ENCODE data around the gene CHPF.

The CHPF gene

DNA sequence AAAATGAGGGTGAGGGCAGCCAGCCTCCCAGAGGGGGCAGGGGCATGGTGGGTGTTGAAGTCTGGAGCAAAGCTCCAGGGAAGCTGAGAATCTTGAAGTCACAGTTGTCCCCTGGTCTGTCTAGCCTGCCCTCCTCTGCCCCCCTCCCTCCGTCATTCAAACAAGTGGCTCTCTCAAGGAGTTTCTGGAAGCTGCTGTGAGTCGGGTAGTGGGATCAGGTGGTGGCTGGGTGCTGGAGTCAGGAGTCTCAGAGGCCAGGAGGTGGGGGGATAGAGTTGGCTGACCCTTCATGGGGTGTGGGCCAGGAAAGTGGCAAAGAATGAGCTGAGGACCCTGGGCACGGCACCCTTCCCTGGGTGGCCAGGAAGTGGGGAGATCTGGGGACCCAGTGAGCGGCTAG, 29.8 kb downstream of the CHPF start:
- DNase-seq (ENCODE audit: low spot score): no peak

DNA sequence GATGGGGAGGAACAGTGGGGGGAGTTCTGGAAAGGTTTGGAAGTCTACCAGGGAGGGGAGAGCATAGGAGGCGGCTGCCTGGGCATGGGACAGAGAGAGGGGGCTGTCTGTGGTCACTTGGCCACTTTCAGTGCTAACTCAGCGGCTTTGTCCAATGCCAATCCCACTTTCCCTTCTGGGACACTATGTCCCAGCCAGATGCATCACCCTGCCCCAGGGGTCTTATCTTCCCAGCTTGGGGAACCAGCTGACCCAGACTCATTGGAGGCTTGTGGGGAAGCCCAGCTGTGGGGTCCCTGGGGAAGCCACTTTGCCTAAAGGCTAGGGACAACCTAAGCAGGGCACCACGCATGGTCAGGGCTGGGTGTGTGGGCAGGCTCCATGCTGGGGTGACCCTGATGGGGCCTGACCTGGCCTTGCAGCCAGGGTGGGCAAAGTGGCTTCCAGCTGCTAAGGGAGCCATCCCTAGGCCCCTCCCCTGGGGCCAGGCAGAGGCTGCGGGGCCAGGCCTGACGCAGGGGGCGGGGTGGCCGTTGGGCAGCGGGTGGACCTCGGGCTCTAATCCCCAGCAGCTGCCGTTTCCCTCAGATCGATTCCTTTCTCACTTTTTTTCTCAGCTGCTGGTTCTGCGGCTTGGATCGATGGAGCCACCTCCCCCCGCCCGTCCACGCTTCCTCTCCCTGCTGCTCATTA, 30.9 kb downstream of the CHPF start:
- DNase-seq (ENCODE audit: low spot score): no peak

DNA sequence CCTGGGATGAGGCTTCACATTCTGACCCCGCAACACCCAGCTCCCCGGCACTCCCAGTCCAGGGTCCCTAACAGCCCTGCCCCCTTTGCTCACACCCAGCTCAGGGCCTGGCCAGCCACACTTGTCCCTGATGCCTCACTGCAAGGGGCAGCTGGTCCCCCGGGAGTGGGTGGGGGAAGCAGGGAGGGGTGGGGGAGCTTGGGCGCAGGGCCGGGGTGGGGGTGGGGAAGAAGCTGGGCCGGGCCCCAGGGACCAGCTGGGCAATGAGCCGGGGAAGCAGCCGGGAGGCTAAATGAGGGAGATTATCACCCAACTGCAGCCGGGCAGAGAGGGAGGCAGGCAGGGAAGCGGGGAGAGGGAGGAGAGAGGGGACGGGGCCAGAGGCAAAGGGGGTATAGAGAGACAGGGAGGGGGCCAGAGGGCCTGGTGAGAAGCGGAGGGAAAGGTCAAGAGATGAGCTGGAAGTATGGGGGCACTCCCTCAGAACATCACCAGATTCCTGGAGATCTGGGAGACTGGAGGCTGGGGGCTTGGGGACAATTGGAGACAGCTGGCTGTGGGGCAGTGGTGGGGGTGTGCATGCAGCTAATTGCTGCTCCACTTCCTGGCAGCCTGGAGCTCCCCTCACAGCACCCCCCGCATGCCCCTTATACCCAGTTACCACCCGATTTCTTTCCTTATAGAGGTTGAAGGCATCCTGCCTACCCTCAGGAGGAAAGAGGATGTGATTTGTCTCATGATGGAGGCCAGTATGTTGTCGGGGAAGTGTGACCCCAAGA, 31.9 kb downstream of the CHPF start:
- DNase-seq (ENCODE audit: low spot score): no peak

DNA sequence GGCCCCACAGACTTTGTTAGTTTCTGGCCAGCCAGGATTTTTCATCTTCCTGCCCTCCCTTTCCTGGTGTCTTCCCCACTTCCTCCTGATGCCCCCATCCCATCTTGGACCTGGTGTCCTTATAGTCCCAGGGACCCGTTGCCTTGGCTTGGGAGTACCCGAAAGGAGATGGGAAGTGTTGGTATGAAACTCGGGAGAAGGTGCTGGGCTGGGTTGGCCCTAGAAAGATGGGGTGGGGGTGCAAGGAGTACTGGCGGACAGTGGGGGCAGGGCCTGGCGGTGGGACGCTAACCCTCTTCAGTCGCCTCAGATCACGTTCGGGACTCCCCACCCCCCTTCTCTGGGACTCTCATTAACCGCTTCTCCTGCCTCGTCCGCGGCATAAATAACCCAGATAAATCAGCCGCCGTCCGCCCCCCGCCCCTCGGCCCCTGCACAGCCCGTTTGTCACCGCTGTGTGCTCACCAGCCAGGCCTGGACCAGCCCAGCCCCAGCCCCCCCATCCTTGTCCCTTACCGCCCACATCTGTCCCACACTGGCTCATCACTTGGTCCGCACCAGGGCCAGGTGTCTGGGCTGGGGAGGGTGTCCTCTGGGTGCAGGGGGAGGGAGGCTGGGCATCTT, 33.0 kb downstream of the CHPF start:
- no peak for DNase-seq (ENCODE audit: low spot score)

DNA sequence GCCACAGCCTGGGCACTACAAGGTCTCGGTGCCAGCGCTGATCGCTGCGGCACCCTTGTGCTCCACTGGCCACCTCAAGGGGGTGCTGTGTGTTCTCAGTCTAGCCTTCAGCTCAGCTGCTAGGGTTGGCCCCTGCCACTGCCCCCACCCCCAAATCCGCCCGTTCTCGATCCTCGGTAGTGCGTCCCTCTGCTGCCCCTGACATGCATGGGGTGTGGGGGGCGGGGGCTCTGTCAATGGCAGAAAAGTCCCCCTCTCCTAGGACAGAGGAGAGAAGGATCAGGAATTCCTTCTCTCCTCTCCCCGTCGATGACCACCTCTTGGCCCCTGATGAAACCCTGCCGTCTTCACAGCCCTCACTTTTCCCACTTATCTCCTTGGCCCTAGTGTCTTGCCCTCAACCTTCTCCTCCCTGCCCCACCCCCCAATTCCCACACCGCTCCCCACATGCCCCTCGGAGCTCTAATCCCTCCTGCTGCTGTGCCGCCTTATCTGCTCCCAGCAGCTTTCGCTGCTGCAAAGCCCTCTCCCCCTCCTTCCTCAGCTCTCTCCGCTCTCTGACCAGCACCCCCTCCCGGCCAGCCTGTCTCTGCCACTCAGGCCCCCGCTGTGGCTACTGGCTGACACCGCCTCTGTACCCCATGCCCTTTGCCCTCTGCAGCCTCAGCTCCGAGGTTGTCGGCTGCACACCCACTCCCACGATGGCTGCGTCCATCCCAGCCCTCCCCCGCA, 33.7 kb downstream of the CHPF start:
- peak; percentile 71 for DNase-seq (ENCODE audit: low spot score)

DNA sequence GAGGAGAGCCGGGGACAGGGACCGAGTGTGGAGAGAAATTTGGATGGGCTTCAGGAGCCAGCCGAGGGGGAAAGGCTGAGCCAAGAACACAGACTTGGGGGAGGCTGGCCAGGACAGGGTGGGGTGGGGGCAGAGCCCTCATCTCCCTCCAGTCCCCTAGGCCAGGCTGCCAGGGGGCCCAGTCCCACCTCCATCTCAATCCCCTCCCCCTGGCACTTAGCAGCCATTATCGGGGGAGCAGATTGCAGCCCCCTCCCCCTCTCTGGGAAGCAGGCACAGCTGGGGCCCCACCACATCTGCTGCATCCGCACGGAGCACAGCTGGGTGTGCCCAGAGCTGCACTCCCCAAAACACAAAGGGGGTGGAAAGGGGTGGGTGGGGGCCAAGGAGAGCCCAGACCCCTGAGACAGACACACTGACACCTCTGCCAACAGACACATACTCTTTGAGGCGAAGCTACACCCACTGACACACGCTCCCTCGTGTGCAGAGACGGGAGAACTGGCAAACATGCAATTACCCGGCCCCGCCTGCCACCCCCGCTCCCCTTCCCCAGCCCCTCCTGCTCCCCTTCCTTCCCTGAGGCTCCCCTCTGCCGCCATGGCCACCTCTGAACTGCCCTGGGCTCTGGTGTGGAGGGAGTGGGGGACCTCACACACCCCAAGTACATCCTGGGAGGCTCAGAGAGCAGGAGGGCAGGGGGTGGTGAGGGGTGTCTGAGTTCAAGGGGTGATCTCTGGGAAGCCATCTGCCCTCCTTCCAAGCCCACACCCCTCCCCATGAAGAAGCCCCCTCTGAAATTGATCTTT, 34.4 kb downstream of the CHPF start:
- DNase-seq (ENCODE audit: low spot score): no peak

DNA sequence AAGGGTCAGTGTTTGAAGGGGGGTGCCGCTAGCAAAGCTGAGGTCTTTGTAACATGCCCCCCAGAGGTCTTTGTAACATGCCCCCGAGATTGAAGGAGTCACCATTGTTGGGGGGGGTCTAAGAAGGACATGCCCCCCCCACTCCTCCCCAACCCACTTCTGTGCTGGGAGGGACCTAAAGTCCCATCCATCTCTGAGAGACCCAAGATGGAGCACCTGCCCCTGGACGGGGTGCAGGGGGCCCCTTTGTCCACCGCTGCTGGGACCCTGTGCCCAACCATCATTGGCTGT, 35.2 kb downstream of the CHPF start:
- no peak for DNase-seq (ENCODE audit: low spot score)

DNA sequence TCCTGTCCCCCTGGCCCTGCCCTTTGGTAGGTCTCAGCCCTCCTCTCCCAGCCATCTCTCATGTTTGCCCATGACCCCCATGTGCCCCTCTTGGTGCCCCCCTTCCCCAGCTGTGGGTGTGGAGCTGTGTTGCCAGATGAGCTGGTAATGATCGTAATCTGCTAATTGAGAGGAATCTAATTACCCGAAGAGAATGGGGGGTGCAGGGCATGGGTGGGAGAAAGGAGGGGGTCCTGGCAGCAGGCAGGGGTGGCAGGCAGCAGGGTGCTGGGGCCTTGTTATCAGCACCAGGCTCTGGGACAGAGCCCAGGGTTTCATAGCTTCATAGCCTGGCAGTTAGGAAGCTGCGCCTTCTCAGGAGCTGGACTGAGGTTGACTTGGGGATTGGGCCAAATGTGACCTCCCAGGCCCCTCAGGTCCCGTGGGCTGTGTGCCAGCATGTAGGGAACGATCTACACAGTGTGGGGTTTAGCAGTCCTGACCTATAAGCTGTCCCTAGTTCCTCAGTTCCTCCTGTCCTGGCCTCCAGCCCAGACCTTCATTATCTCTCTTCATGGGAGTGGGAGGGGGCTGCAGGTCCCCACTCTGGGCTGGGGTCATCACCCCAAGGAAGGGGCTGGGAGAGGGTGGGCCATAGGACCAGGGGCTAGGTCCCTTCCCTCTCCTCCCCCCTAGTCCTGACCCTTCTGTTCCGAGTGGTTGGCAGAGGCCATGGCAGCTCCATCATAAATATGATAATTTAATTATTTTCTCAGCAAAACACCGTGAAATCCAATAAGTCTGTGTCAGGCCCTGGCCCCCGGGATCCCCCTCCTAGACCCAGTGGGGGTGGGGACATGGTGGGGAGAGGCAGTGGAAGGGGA, 35.8 kb downstream of the CHPF start:
- no peak for DNase-seq (ENCODE audit: low spot score)

GRCh38 chr2:219506802-219507526, 36.6 kb downstream of the CHPF start:
- DNase-seq (ENCODE audit: low spot score): no peak

DNA sequence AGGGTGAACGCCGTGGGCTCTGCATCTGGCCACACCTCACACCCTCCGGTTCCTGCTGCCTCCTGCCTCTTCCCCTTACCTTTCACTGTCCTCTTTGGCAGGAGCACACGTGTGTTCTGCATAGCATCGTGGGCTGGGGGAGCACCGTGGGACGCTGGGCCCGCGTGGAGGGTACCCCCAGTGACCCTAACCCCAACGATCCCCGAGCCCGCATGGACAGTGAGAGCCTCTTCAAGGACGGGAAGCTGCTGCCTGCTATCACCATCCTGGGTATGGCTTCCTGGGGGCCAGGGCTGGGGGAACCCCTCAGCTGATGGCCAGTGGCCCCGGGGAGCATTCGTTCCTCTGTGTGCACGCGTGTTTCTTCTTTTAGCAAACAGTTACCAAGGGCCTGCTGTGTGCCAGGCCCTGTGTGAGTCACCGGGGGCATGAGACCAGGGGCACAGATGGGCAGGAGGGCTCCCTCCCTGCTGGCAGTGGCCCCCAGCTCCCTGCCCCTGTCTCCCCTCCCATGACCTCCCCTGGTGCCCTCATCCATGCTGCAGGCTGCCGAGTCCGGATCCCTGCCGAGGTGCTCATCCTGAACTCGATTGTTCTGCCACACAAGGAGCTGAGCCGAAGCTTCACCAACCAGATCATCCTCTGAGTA, 37.3 kb downstream of the CHPF start:
- DNase-seq (ENCODE audit: low spot score): no peak

DNA sequence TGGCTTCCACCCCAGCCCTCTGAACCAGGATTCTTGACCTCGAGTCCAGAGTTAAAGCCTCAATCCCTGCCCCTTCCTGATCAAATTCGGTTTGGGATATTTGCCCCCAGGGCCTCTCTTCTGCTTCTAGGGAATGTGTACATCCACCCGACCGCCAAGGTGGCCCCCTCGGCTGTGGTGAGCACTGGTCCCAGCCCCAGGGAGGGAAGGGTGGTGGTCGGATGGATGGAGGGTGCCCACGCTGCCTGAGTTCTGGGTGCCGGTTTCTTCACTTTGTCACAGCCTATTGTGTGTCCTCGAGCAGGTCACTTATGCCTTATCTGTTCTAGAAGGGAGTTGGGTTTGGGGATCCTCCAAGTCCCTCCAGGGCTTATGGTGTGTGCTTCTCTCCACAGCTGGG, 38.0 kb downstream of the CHPF start:
- DNase-seq (ENCODE audit: low spot score): no peak

- no peak for DNase-seq (ENCODE audit: low spot score)
Observed at GRCh38 chr2:219502618-219503017, 41.0 kb downstream of the CHPF start.

GRCh38 chr2:219501849-219502248, 41.8 kb downstream of the CHPF start:
- DNase-seq (ENCODE audit: low spot score): no peak

GRCh38 chr2:219500135-219500534, 43.5 kb downstream of the CHPF start:
- no peak for DNase-seq (ENCODE audit: low spot score)

DNA sequence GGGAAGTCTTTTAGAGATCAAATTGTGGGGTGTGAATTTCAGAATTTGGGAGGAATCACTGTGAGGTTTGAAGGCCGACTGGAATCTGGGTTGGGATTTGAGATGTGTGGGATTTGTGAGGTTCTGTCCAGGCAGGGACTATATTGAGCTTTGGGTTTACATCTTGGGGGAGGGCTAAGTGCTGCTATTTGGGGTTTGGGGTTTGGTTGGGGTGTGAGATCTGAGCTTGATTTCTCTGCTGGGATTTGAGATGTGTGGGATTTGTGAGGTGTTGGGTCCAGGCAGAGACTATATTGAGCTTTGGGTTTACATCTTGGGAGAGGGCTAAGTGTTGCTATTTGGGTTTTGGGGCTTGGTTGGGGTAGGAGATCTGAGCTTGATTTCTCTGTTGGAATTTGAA, 44.1 kb downstream of the CHPF start:
- no peak for DNase-seq (ENCODE audit: low spot score)

DNA sequence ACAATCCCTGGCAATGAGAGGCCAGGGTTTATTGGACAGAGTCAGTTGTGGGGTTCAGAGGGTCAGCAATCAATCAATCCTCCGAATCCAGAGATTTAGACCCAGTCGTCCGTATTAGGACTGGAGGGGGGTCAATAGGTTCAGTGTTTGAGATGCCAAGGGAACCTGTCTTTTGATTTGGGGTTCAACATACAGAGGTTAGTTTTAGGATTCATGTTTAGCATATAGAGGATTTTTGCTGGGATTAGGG, 44.6 kb downstream of the CHPF start:
- no peak for DNase-seq (ENCODE audit: low spot score)

GRCh38 chr2:219498280-219499057, 45.1 kb downstream of the CHPF start, which contains the start of gene GMPPA:
Gene GMPPA, plus strand, starts transcription at chr2:219498891. Its CDS starts 1,085 bp downstream, at chr2:219499976.
- DNase-seq (ENCODE audit: low spot score): peak; percentile 96

GRCh38 chr2:219497495-219498279, 45.9 kb downstream of the CHPF start:
- peak; percentile 95 for DNase-seq (ENCODE audit: low spot score)
